Parathyroid adenoma (tissue), 2 donors: Measurements from ENCODE around the gene MBP.

Experiments
- H2AFZ ChIP-seq: fragments of 300-600 bp; sonication (generic); one replicate; pipeline ENCODE4 v1.7.0; 2017; ENCODE audit warnings: antibody characterized with exemption, mild to moderate bottlenecking
- H3K27ac ChIP-seq: fragments of 300-600 bp; sonication (generic); one replicate; pipeline ENCODE4 v1.7.0; 2017
- H3K27me3 ChIP-seq: fragments of 300-600 bp; sonication (generic); one replicate; pipeline ENCODE4 v1.7.0; 2017; ENCODE audit warnings: low read length; ENCODE audit not compliant: control insufficient read depth, insufficient read depth
- H3K36me3 ChIP-seq: fragments of 300-600 bp; sonication (generic); one replicate; pipeline ENCODE4 v1.7.0; 2017; ENCODE audit warnings: low read length; ENCODE audit not compliant: control insufficient read depth, insufficient read depth
- H3K4me1 ChIP-seq: fragments of 300-600 bp; sonication (generic); one replicate; pipeline ENCODE4 v1.7.0; 2017; ENCODE audit warnings: control low read depth
- H3K4me2 ChIP-seq: fragments of 300-600 bp; sonication (generic); one replicate; pipeline ENCODE4 v1.7.0; 2017; ENCODE audit warnings: low read length
- H3K4me3 ChIP-seq: fragments of 300-600 bp; sonication (generic); one replicate; pipeline ENCODE4 v1.7.0; 2017; ENCODE audit warnings: low read depth, low read length
- H3K79me2 ChIP-seq: fragments of 300-600 bp; sonication (generic); one replicate; pipeline ENCODE4 v1.7.0; 2017; ENCODE audit warnings: control low read depth
- H3K9ac ChIP-seq: fragments of 300-600 bp; sonication (generic); one replicate; pipeline ENCODE4 v1.7.0; 2017; ENCODE audit warnings: mild to moderate bottlenecking
- H3K9me3 ChIP-seq: fragments of 300-600 bp; sonication (generic); one replicate; pipeline ENCODE4 v1.7.0; 2017; ENCODE audit warnings: low read length; ENCODE audit not compliant: control insufficient read depth
- TF ChIP-seq, protein P1 (sequence below): fragments of 300-600 bp; sonication (generic); IDR thresholded peaks from one replicate; pipeline ENCODE4 v1.7.0; 2017; ENCODE audit warnings: antibody characterized with exemption, mild to moderate bottlenecking
- donor health status: primary hyperparathyroidism.

The MBP gene

DNA sequence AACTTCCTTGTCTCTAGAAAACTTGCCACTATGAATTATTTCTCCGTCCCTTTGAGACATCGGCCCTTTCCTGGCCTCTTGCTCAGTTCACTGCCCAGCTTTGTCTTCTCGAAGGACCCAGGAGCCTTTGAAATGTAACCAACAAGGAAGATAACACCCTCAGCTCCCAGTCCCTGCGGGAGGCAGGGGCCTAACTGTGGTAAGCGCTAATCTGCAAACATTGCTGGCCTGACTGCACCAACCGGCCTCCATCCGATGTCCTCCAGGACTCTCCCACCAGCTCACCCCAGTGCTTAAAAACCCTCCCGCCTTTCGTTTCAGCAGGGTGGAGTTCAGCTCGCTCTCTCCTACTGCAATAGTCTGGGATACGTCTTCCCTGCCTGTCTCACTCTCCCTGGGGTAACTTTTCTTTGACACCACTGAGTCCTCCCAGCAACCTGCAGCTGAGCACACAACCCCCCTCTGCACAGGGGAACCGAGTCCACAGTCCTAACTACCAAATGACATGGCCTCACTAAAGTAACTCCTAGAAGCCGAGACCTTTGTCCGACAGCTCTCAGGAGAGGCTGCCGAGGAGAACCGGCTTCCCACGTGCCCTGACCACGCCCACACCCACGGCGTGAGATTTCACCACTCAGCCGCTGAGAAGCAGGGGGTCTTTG is 76.1 kb downstream of the MBP start:
- Histone ChIP-seq H3K36me3 (no peaks in the 10 kb centered on the region), H3K27ac (peak overlapping the region; percentile 89), H2AFZ (no peak overlapping the region), H3K4me2 (peak overlapping the region; percentile 2), H3K4me3 (no peak overlapping the region), H3K79me2 (peaks cover 40% of the 10 kb centered on the region), H3K9me3 (no peaks in the 10 kb centered on the region), H3K9ac (no peak overlapping the region), H3K4me1 (peaks cover 40% of the 10 kb centered on the region), H3K27me3 (no peaks in the 10 kb centered on the region)
- TF ChIP-seq, protein P1, sequence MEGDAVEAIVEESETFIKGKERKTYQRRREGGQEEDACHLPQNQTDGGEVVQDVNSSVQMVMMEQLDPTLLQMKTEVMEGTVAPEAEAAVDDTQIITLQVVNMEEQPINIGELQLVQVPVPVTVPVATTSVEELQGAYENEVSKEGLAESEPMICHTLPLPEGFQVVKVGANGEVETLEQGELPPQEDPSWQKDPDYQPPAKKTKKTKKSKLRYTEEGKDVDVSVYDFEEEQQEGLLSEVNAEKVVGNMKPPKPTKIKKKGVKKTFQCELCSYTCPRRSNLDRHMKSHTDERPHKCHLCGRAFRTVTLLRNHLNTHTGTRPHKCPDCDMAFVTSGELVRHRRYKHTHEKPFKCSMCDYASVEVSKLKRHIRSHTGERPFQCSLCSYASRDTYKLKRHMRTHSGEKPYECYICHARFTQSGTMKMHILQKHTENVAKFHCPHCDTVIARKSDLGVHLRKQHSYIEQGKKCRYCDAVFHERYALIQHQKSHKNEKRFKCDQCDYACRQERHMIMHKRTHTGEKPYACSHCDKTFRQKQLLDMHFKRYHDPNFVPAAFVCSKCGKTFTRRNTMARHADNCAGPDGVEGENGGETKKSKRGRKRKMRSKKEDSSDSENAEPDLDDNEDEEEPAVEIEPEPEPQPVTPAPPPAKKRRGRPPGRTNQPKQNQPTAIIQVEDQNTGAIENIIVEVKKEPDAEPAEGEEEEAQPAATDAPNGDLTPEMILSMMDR = no peak

DNA sequence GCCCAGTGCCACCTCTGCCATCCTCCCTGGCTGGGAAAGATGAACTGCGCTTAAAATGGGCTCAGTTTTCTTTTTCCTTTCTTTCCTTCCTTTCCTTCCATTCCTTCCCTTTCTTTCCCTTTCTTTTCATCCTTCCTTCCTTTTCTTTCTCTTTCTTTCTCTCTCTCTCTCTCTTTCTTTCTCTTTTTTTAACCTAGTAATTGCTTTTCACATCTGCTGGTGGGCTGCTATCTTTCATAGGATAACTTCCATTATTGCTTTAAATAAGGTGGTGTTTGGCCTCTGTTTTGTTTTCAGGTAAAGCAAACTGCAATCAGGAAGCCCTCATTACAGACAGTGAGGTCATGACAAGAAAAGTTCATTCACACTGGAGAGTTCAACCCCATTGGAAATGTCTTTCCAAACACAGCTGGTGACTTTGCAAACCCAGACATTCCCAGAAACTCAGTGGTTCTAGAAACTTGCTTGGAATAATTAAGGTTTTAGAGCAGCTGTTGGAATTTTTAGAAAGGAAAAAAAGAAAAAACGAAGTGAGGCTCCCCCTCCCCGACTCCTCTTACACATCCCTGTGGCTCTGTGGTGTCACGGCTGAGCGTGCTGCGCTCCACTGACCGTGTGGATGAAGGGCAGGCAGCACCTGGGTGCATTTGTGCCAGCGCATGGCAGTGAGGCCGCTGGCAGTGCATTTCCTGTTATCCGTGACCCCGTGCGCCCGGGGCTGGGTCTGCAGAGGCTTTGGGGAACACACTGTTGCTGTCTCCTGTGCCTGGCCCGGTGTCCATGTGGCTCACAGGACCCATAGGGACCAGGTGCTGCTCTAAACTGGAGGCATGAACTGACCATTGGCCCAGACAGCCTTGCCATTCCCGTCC is 76.9 kb downstream of the MBP start:
- peak overlapping the region; percentile 89 for H3K27ac ChIP-seq
- no peak overlapping the region for H3K4me3 ChIP-seq
- no peaks in the 10 kb centered on the region for H3K9me3 ChIP-seq
- no peaks in the 10 kb centered on the region for H3K36me3 ChIP-seq
- peaks cover 47% of the 10 kb centered on the region for H3K79me2 ChIP-seq
- peak overlapping the region; percentile 1 for H3K4me2 ChIP-seq
- TF ChIP-seq, protein P1 = no peak
- H3K27me3 ChIP-seq = no peaks in the 10 kb centered on the region
- no peak overlapping the region for H3K9ac ChIP-seq
- peaks cover 40% of the 10 kb centered on the region for H3K4me1 ChIP-seq
- H2AFZ ChIP-seq = no peak overlapping the region

DNA sequence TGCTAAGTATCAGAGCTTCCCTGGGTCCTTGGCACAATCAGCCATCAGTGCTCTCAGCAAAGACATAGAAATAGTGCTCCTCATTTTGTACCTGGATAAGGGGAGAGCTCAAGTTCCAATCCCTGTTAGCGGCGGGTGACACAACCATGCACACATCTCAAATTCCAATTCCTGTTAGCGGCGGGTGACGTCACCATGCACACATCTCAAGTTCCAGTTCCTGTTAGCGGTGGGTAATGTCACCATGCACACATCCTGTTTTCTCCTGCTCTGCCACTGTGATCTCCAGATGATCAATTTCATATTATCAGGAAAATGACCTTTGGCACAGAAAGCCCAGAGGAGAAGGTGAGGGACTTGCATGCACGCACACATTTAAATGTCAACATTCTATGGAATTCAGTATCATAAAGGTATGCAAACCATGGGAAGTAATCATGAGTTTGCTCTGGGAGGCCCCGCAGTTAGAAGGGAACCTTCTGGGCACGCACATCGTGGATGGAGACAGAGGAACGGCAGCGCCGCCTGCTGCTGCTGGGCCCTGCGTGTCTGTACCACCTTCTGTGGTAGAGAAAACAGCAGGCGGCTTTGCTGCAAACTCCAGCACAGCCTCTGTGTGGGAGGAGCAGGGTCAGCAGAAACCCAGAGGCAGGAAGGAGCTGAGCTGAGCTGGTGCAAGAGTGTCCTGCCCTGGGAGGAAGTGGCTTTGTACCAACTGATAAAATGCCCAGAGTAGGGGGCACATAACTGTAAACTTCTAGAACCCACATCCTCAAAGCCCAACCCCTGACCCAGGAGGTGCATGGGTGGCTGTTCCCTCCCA is 77.8 kb downstream of the MBP start:
- H3K36me3 ChIP-seq = no peaks in the 10 kb centered on the region
- no peaks in the 10 kb centered on the region for H3K9me3 ChIP-seq
- H3K4me3 ChIP-seq = no peak overlapping the region
- no peaks in the 10 kb centered on the region for H3K27me3 ChIP-seq
- H3K4me2 ChIP-seq = peak overlapping the region; percentile 1
- peak overlapping the region; percentile 89 for H3K27ac ChIP-seq
- peaks cover 47% of the 10 kb centered on the region for H3K79me2 ChIP-seq
- H3K4me1 ChIP-seq = peaks cover 40% of the 10 kb centered on the region
- TF ChIP-seq, protein P1 = peak; percentile 73
- H3K9ac ChIP-seq = no peak overlapping the region
- H2AFZ ChIP-seq = no peak overlapping the region

DNA sequence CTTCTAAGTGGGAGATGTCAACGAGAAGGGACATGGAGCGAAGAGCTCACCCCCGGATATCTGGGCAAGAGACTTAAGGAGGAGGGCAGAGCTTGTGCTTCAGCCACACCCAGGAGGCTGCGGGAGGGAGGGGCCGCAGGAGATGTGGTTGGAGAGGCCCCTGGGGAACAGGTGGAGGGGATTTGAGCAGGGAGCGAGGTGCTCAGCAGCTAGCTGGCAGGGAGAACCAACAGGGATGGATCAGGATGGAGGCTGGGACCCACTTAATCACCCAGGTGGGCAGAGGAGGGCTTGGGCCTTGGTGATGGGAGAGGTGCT is 78.3 kb downstream of the MBP start:
- Histone ChIP-seq H3K9ac (no peak overlapping the region), H3K4me3 (no peak overlapping the region), H2AFZ (no peak overlapping the region), H3K9me3 (no peaks in the 10 kb centered on the region), H3K27me3 (no peaks in the 10 kb centered on the region), H3K27ac (peak overlapping the region; percentile 89), H3K4me1 (peaks cover 40% of the 10 kb centered on the region), H3K36me3 (no peaks in the 10 kb centered on the region), H3K79me2 (peaks cover 48% of the 10 kb centered on the region), H3K4me2 (no peak overlapping the region)
- TF ChIP-seq, protein P1 = no peak
